SK-N-SH treated with all-trans-retinoic acid at 6 μM for 48 hours (cell line): Measurements from ENCODE around the gene MFAP4.

Source experiments
- ATAC-seq: fragments of 200-7000 bp; cut with Tn5 transposase; 3 replicates; pipeline ENCODE4 v1.9.1; 2020; ENCODE audit warnings: mild to moderate bottlenecking, moderate library complexity
- ARNTL ChIP-seq: fragments of 450-650 bp; formaldehyde crosslinking; IDR thresholded peaks from 2 replicates; pipeline ENCODE4 v1.5.0; 2020; ENCODE audit warnings: low read depth, mild to moderate bottlenecking, moderate library complexity, borderline replicate concordance
- BACH2 ChIP-seq: fragments of 250-450 bp; sonication (Bioruptor Pico); IDR thresholded peaks from 2 replicates; pipeline ENCODE4 v1.9.0; 2021; ENCODE audit warnings: mild to moderate bottlenecking, borderline replicate concordance
- CSDC2 ChIP-seq: fragments of 250-450 bp; sonication (Bioruptor Pico); IDR thresholded peaks from 2 replicates; pipeline ENCODE4 v1.5.0; 2020; ENCODE audit warnings: mild to moderate bottlenecking, moderate library complexity
- GLIS3 ChIP-seq: fragments of 250-450 bp; sonication (Bioruptor Pico); IDR thresholded peaks from 2 replicates; pipeline ENCODE4 v1.5.0; 2020; ENCODE audit warnings: mild to moderate bottlenecking, moderate library complexity
- ISL1 ChIP-seq: fragments of 250-450 bp; sonication (Bioruptor Pico); IDR thresholded peaks from 2 replicates; pipeline ENCODE4 v2.1.2; 2022; ENCODE audit warnings: mild to moderate bottlenecking, moderate library complexity
- OSR1 ChIP-seq: fragments of 250-450 bp; sonication (Bioruptor Pico); IDR thresholded peaks from 2 replicates; pipeline ENCODE4 v1.8.0; 2022; ENCODE audit warnings: moderate library complexity, mild to moderate bottlenecking, inconsistent platforms
- RARB ChIP-seq: fragments of 250-450 bp; sonication (Bioruptor Pico); IDR thresholded peaks from 2 replicates; pipeline ENCODE4 v1.8.0; 2021; ENCODE audit warnings: mild to moderate bottlenecking, moderate library complexity
- SNAI2 ChIP-seq: fragments of 250-450 bp; sonication (Bioruptor Pico); IDR thresholded peaks from 2 replicates; pipeline ENCODE4 v1.5.0; 2020; ENCODE audit warnings: mild to moderate bottlenecking, moderate library complexity
- TOX ChIP-seq: fragments of 250-450 bp; sonication (Bioruptor Pico); IDR thresholded peaks from 2 replicates; pipeline ENCODE4 v1.8.0; 2021; ENCODE audit warnings: mild to moderate bottlenecking, moderate library complexity, borderline replicate concordance
- ZC3H10 ChIP-seq: fragments of 250-450 bp; sonication (Bioruptor Pico); IDR thresholded peaks from 2 replicates; pipeline ENCODE4 v1.5.1; 2021; ENCODE audit warnings: mild to moderate bottlenecking, moderate library complexity
- ZFP3 ChIP-seq: fragments of 250-450 bp; sonication (Bioruptor Pico); IDR thresholded peaks from 2 replicates; pipeline ENCODE4 v1.5.0; 2020; ENCODE audit warnings: mild to moderate bottlenecking, moderate library complexity
- ZFP30 ChIP-seq: fragments of 450-650 bp; formaldehyde crosslinking; IDR thresholded peaks from 2 replicates; pipeline ENCODE4 v1.5.0; 2022; ENCODE audit warnings: mild to moderate bottlenecking, moderate library complexity
- ZNF565 ChIP-seq: fragments of 450-650 bp; formaldehyde crosslinking; conservative IDR thresholded peaks from 2 replicates; pipeline ENCODE4 v1.5.0; 2020; ENCODE audit warnings: low read depth, mild to moderate bottlenecking, moderate library complexity
- ZNF70 ChIP-seq: fragments of 450-650 bp; formaldehyde crosslinking; IDR thresholded peaks from 2 replicates; pipeline ENCODE4 v1.5.0; 2020; ENCODE audit warnings: mild to moderate bottlenecking, moderate library complexity
- ZNF8 ChIP-seq: fragments of 450-650 bp; formaldehyde crosslinking; IDR thresholded peaks from 2 replicates; pipeline ENCODE4 v1.5.0; 2020; ENCODE audit warnings: mild to moderate bottlenecking, moderate library complexity
- TF ChIP-seq, protein P1 (sequence below): fragments of 250-450 bp; sonication (Bioruptor Pico); IDR thresholded peaks from 2 replicates; pipeline ENCODE4 v1.8.0; 2021; ENCODE audit warnings: low read depth, mild to moderate bottlenecking, moderate library complexity, borderline replicate concordance
- TF ChIP-seq, protein P2 (sequence below): fragments of 250-450 bp; sonication (Bioruptor Pico); IDR thresholded peaks from 2 replicates; pipeline ENCODE4 v1.8.0; 2020; ENCODE audit warnings: mild to moderate bottlenecking, moderate library complexity, borderline replicate concordance
- TF ChIP-seq, protein P3 (sequence below): fragments of 250-450 bp; sonication (Bioruptor Pico); IDR thresholded peaks from 2 replicates; pipeline ENCODE4 v1.5.1; 2020; ENCODE audit warnings: low read depth, mild to moderate bottlenecking, moderate library complexity
- TF ChIP-seq, protein P4 (sequence below): fragments of 250-450 bp; sonication (Bioruptor Pico); IDR thresholded peaks from 2 replicates; pipeline ENCODE4 v1.5.1; 2021; ENCODE audit warnings: mild to moderate bottlenecking, moderate library complexity
- TF ChIP-seq, protein P5 (sequence below): fragments of 250-450 bp; sonication (Bioruptor Pico); IDR thresholded peaks from 2 replicates; pipeline ENCODE4 v1.5.0; 2020; ENCODE audit warnings: mild to moderate bottlenecking, moderate library complexity

MFAP4 gene

DNA sequence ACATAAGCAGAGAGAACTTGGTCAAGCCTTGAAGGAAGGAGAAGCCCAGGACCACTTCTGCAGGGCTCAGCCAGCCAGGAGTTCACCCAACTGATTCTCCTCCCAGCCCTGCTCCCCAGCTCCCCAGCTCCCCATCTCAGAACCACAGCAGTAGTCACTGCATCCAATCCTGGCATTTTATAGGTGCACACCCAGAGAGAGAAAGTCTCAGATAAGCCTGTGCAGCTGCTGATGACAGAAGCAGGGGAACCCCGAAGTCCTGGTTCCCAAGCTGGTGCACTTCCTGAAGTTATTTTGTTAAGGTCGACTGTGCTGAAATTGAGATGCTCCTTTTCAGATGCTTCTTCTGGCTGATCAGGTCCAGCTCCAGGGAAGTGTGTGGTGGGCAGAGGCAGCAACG lies 30.6 kb upstream of the MFAP4 start (continued):
- TF ChIP-seq, protein P1, sequence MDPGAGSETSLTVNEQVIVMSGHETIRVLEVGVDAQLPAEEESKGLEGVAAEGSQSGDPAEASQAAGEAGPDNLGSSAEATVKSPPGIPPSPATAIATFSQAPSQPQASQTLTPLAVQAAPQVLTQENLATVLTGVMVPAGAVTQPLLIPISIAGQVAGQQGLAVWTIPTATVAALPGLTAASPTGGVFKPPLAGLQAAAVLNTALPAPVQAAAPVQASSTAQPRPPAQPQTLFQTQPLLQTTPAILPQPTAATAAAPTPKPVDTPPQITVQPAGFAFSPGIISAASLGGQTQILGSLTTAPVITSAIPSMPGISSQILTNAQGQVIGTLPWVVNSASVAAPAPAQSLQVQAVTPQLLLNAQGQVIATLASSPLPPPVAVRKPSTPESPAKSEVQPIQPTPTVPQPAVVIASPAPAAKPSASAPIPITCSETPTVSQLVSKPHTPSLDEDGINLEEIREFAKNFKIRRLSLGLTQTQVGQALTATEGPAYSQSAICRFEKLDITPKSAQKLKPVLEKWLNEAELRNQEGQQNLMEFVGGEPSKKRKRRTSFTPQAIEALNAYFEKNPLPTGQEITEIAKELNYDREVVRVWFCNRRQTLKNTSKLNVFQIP (CRISPR knock-in tag), result no peak

DNA sequence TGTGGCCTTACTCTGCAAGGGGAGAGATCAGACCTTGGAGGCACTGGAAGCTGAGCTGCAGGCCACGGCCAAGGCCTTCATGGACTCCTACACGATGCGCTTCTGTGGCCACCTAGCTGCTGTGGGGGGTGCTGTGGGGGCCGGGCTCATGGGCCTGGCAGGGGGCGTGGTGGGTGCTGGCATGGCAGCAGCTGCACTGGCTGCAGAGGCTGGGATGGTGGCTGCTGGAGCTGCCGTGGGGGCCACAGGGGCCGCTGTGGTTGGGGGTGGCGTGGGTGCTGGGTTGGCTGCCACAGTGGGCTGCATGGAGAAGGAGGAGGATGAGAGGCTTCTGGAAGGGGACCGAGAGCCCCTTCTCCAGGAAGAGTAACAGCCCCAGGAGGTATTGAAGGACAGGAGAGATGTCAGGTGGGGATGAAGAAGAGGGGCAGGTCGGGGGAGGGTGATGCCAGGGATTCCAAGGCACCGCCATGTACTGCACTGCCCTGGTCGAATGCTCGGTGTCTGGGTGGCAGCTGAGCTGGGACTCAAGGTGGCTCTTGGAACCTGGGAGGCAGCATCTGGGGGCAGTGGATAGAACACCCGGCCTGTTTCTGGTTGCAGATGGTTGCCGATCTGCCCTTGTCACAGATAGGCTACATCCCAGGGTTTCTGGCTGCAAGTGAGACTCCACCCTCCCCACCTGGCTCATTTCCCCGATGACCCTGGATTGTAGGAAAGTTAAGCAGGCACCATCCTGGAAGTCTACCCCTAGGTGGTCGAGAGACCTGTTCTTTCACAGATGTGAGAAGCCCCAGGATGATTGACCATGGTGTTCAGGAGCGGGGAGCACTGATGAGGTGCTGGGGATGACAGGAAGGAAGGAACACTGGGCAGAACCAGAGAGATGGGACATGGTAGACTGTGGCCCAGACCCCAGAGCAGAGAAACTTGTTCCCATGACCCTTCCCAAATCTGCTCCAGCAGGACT lies 29.1 kb upstream of the MFAP4 start:
- TF ChIP-seq, protein P2, sequence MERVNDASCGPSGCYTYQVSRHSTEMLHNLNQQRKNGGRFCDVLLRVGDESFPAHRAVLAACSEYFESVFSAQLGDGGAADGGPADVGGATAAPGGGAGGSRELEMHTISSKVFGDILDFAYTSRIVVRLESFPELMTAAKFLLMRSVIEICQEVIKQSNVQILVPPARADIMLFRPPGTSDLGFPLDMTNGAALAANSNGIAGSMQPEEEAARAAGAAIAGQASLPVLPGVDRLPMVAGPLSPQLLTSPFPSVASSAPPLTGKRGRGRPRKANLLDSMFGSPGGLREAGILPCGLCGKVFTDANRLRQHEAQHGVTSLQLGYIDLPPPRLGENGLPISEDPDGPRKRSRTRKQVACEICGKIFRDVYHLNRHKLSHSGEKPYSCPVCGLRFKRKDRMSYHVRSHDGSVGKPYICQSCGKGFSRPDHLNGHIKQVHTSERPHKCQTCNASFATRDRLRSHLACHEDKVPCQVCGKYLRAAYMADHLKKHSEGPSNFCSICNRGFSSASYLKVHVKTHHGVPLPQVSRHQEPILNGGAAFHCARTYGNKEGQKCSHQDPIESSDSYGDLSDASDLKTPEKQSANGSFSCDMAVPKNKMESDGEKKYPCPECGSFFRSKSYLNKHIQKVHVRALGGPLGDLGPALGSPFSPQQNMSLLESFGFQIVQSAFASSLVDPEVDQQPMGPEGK (CRISPR knock-in tag), result no peak
- TF ChIP-seq, protein P3, sequence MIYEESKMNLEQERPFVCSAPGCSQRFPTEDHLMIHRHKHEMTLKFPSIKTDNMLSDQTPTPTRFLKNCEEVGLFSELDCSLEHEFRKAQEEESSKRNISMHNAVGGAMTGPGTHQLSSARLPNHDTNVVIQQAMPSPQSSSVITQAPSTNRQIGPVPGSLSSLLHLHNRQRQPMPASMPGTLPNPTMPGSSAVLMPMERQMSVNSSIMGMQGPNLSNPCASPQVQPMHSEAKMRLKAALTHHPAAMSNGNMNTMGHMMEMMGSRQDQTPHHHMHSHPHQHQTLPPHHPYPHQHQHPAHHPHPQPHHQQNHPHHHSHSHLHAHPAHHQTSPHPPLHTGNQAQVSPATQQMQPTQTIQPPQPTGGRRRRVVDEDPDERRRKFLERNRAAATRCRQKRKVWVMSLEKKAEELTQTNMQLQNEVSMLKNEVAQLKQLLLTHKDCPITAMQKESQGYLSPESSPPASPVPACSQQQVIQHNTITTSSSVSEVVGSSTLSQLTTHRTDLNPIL (CRISPR knock-in tag), result no peak
- TF ChIP-seq, protein P1 (CRISPR knock-in tag), result no peak
- TF ChIP-seq ZC3H10 (CRISPR knock-in tag), result no peak
- TF ChIP-seq BACH2 (CRISPR knock-in tag), result no peak
- no peak for TF ChIP-seq CSDC2 (CRISPR knock-in tag)
- TF ChIP-seq GLIS3 (CRISPR knock-in tag), result no peak
- no peak for TF ChIP-seq ZNF565 (CRISPR knock-in tag)
- no peak for TF ChIP-seq ARNTL
- no peak for TF ChIP-seq ISL1 (CRISPR knock-in tag)
- no peak for TF ChIP-seq OSR1
- TF ChIP-seq RARB (CRISPR knock-in tag), result no peak
- TF ChIP-seq ZNF70 (CRISPR knock-in tag), result no peak
- no peak for TF ChIP-seq TOX (CRISPR knock-in tag)
- TF ChIP-seq ZFP30 (CRISPR knock-in tag), result no peak
- TF ChIP-seq, protein P4, sequence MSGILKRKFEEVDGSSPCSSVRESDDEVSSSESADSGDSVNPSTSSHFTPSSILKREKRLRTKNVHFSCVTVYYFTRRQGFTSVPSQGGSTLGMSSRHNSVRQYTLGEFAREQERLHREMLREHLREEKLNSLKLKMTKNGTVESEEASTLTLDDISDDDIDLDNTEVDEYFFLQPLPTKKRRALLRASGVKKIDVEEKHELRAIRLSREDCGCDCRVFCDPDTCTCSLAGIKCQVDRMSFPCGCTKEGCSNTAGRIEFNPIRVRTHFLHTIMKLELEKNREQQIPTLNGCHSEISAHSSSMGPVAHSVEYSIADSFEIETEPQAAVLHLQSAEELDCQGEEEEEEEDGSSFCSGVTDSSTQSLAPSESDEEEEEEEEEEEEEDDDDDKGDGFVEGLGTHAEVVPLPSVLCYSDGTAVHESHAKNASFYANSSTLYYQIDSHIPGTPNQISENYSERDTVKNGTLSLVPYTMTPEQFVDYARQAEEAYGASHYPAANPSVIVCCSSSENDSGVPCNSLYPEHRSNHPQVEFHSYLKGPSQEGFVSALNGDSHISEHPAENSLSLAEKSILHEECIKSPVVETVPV, result no peak
- TF ChIP-seq, protein P5, sequence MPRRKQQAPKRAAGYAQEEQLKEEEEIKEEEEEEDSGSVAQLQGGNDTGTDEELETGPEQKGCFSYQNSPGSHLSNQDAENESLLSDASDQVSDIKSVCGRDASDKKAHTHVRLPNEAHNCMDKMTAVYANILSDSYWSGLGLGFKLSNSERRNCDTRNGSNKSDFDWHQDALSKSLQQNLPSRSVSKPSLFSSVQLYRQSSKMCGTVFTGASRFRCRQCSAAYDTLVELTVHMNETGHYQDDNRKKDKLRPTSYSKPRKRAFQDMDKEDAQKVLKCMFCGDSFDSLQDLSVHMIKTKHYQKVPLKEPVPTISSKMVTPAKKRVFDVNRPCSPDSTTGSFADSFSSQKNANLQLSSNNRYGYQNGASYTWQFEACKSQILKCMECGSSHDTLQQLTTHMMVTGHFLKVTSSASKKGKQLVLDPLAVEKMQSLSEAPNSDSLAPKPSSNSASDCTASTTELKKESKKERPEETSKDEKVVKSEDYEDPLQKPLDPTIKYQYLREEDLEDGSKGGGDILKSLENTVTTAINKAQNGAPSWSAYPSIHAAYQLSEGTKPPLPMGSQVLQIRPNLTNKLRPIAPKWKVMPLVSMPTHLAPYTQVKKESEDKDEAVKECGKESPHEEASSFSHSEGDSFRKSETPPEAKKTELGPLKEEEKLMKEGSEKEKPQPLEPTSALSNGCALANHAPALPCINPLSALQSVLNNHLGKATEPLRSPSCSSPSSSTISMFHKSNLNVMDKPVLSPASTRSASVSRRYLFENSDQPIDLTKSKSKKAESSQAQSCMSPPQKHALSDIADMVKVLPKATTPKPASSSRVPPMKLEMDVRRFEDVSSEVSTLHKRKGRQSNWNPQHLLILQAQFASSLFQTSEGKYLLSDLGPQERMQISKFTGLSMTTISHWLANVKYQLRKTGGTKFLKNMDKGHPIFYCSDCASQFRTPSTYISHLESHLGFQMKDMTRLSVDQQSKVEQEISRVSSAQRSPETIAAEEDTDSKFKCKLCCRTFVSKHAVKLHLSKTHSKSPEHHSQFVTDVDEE (CRISPR knock-in tag), result no peak
- TF ChIP-seq ZNF8, result no peak
- ATAC-seq, result no peak

DNA sequence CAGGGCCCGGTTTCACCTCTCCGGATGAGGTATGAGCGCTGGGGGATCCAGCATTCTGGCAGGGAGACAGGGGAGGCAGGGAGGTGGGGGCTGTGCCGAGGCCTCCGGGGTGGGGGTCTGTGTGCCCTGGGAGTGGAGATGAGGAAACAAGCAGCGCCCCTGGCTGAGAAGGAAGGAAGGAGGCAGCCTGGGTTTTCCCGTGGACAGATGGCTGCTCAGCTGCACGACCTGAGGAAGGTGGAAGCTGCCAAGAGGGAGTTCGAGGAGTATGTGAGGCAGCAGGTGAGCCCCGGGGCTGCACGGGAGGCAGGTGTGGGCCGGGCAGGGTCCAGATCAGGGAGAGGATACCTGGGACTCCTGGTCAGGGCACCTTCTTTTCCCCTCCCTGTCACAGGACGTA lies 28.3 kb upstream of the MFAP4 start:
- ATAC-seq, result no peak
- TF ChIP-seq BACH2 (CRISPR knock-in tag) (no peak), ZFP30 (CRISPR knock-in tag) (no peak), SNAI2 (CRISPR knock-in tag) (no peak), ZC3H10 (CRISPR knock-in tag) (no peak), ZFP3 (no peak), ZNF565 (CRISPR knock-in tag) (no peak), CSDC2 (CRISPR knock-in tag) (no peak), ARNTL (no peak)
- TF ChIP-seq, protein P2 (CRISPR knock-in tag), result no peak
- TF ChIP-seq, protein P4, result no peak
